Stimulated activated CD4-positive, alpha-beta T cell treated with anti-CD3 and anti-CD28 coated beads, Interleukin-12 subunit alpha, Interleukin-12 subunit beta, amount 100 ng/mL, for 48 hours (primary cell): ENCODE data around the gene NINJ1.

Experiments
- DNase-seq, 3 donors: peaks; one replicate each; pipeline ENCODE4 v3.0.0-alpha.2; 2020; ENCODE audit warnings: low read depth in 2 of 3, low spot score in 1 of 3

Gene NINJ1

GRCh38 chr9:93090091-93090655, 43.9 kb downstream of the NINJ1 start:
- DNase-seq: no peak

GRCh38 chr9:93089481-93089991, 44.5 kb downstream of the NINJ1 start:
- DNase-seq: no peak

GRCh38 chr9:93089024-93089423, 45.0 kb downstream of the NINJ1 start:
- no peak for DNase-seq

- DNase-seq: no peak
Observed at GRCh38 chr9:93088656-93089015, 45.4 kb downstream of the NINJ1 start.

- no peak for DNase-seq
Observed at GRCh38 chr9:93087971-93088655, 45.9 kb downstream of the NINJ1 start.

GRCh38 chr9:93086447-93087224, 47.4 kb downstream of the NINJ1 start:
- no peak for DNase-seq

- no peak for DNase-seq
Observed at GRCh38 chr9:93085676-93086075, 48.4 kb downstream of the NINJ1 start.

- DNase-seq: no peak
Observed at GRCh38 chr9:93084471-93084881, 49.6 kb downstream of the NINJ1 start.

- no peak for DNase-seq
Observed at GRCh38 chr9:93083592-93084470, 50.2 kb downstream of the NINJ1 start.

- DNase-seq: no peak
Observed at GRCh38 chr9:93082841-93083411, 51.1 kb downstream of the NINJ1 start.

GRCh38 chr9:93081931-93082330, 52.1 kb downstream of the NINJ1 start:
- DNase-seq: no peak

- DNase-seq: no peak
Observed at GRCh38 chr9:93081081-93081529, 52.9 kb downstream of the NINJ1 start.

- no peak for DNase-seq
Observed at GRCh38 chr9:93080406-93080805, 53.6 kb downstream of the NINJ1 start.

GRCh38 chr9:93079371-93079770, 54.7 kb downstream of the NINJ1 start:
- no peak for DNase-seq

GRCh38 chr9:93077811-93078210, 56.2 kb downstream of the NINJ1 start:
- no peak for DNase-seq

GRCh38 chr9:93077367-93077766, 56.7 kb downstream of the NINJ1 start:
- DNase-seq: no peak

- DNase-seq: no peak
Observed at GRCh38 chr9:93076792-93077128, 57.3 kb downstream of the NINJ1 start.

GRCh38 chr9:93076101-93076791, 57.8 kb downstream of the NINJ1 start:
- DNase-seq: no peak

- no peak for DNase-seq
Observed at GRCh38 chr9:93072383-93072795, 61.7 kb downstream of the NINJ1 start.
